Osteoblast (primary cell): ENCODE measurements around the gene NEK1. TPM values are rescaled to one million over a fixed set of nuclear protein-coding genes. Genes with fewer than 3 reads are reported as not detected.

Source experiments
- DNase-seq: peaks from one replicate; pipeline ENCODE4 v3.0.0; 2011; ENCODE audit warnings: low spot score, mixed read lengths; ENCODE audit not compliant: insufficient read length; ENCODE audit errors: missing footprints
- H2AFZ ChIP-seq: 2 replicates; pipeline ENCODE4 v1.6.0; 2011; ENCODE audit warnings: mild to moderate bottlenecking, low read length
- H3K27ac ChIP-seq: 2 replicates; pipeline ENCODE4 v1.5.1; 2011; ENCODE audit warnings: mild to moderate bottlenecking, low read depth, low read length, moderate library complexity
- H3K27me3 ChIP-seq: 2 replicates; pipeline ENCODE4 v1.6.0; 2012; ENCODE audit warnings: mild to moderate bottlenecking, control low read depth, inconsistent platforms, low read length, moderate library complexity; ENCODE audit not compliant: insufficient read depth
- H3K36me3 ChIP-seq: 2 replicates; pipeline ENCODE4 v1.5.1; 2011; ENCODE audit warnings: mild to moderate bottlenecking, low read length, control low read depth, moderate library complexity; ENCODE audit not compliant: insufficient read depth
- H3K4me1 ChIP-seq: 2 replicates; pipeline ENCODE4 v1.5.1; 2011; ENCODE audit warnings: mild to moderate bottlenecking, low read length, control low read depth, moderate library complexity; ENCODE audit not compliant: insufficient read depth
- H3K4me2 ChIP-seq: 2 replicates; pipeline ENCODE4 v1.6.0; 2011; ENCODE audit warnings: mild to moderate bottlenecking, low read length; ENCODE audit not compliant: insufficient read depth
- H3K4me3 ChIP-seq: fragments of 200-600 bp; sonication (generic); 3 replicates; pipeline ENCODE4 v1.5.1; 2012; ENCODE audit warnings: mild to moderate bottlenecking, low read length, inconsistent platforms; ENCODE audit not compliant: insufficient read depth
- H3K79me2 ChIP-seq: 2 replicates; pipeline ENCODE4 v1.6.0; 2012; ENCODE audit warnings: mild to moderate bottlenecking, low read length, control low read depth, inconsistent platforms; ENCODE audit not compliant: insufficient read depth
- H3K9me3 ChIP-seq: 2 replicates; pipeline ENCODE4 v1.5.1; 2011; ENCODE audit warnings: low read depth, low read length, control low read depth
- H4K20me1 ChIP-seq: 2 replicates; pipeline ENCODE4 v1.6.0; 2012; ENCODE audit warnings: mild to moderate bottlenecking, low read length, control low read depth; ENCODE audit not compliant: insufficient read depth
- CTCF ChIP-seq: IDR thresholded peaks from 2 replicates; pipeline ENCODE4 v1.5.1; 2011; ENCODE audit warnings: mild to moderate bottlenecking, low read depth, low read length, moderate library complexity; ENCODE audit errors: extremely low read depth
- total RNA-seq: library from RNA; depleted of rRNA; stranded (reverse); fragments of >200 nt; gene quantifications from 2 replicates; pipeline ENCODE4 v1.2.3, GENCODE V29; 2012

NEK1 gene
- total RNA-seq, 1 donor: 9.8 TPM

GRCh38 chr4:169446824-169447223, 165.6 kb downstream of the NEK1 start:
- Histone ChIP-seq H4K20me1 (no peaks in the 10 kb centered on the region), H3K36me3 (no peaks in the 10 kb centered on the region), H3K27me3 (no peaks in the 10 kb centered on the region), H3K4me2 (no peak overlapping the region), H2AFZ (no peak overlapping the region), H3K9me3 (no peaks in the 10 kb centered on the region), H3K27ac (no peak overlapping the region), H3K79me2 (peaks cover 4% of the 10 kb centered on the region), H3K4me1 (no peaks in the 10 kb centered on the region), H3K4me3 (no peak overlapping the region)
- no peak for TF ChIP-seq CTCF
- no peak for DNase-seq

- Histone ChIP-seq H3K27ac (no peak overlapping the region), H3K4me2 (no peak overlapping the region)
- no peak for DNase-seq
Observed at GRCh38 chr4:169443748-169444147, 168.6 kb downstream of the NEK1 start.

GRCh38 chr4:169440446-169440845, 171.9 kb downstream of the NEK1 start:
- no peak overlapping the region for H3K27ac ChIP-seq
- no peaks in the 10 kb centered on the region for H3K36me3 ChIP-seq
- no peak for DNase-seq
- peaks cover 10% of the 10 kb centered on the region for H3K79me2 ChIP-seq
- H3K27me3 ChIP-seq: no peaks in the 10 kb centered on the region
- no peaks in the 10 kb centered on the region for H4K20me1 ChIP-seq
- no peak overlapping the region for H3K4me3 ChIP-seq
- no peaks in the 10 kb centered on the region for H3K9me3 ChIP-seq
- H3K4me1 ChIP-seq: no peaks in the 10 kb centered on the region
- TF ChIP-seq CTCF: no peak
- no peak overlapping the region for H3K4me2 ChIP-seq
- no peak overlapping the region for H2AFZ ChIP-seq

More at GRCh38 chr4:169443748-169444147, 168.6 kb downstream of the NEK1 start:
- H4K20me1 ChIP-seq: no peaks in the 10 kb centered on the region
- H3K4me3 ChIP-seq: no peak overlapping the region
- no peaks in the 10 kb centered on the region for H3K4me1 ChIP-seq
- H3K79me2 ChIP-seq: peaks cover 10% of the 10 kb centered on the region
- H3K9me3 ChIP-seq: no peaks in the 10 kb centered on the region
- no peak overlapping the region for H2AFZ ChIP-seq
- TF ChIP-seq CTCF: no peak
- H3K27me3 ChIP-seq: no peaks in the 10 kb centered on the region
- H3K36me3 ChIP-seq: no peaks in the 10 kb centered on the region

GRCh38 chr4:169439244-169439643, 173.1 kb downstream of the NEK1 start:
- peaks cover 10% of the 10 kb centered on the region for H3K79me2 ChIP-seq
- peak; percentile 66 for DNase-seq
- no peak overlapping the region for H3K27ac ChIP-seq
- no peaks in the 10 kb centered on the region for H3K4me1 ChIP-seq
- H3K9me3 ChIP-seq: no peaks in the 10 kb centered on the region
- H2AFZ ChIP-seq: no peak overlapping the region
- no peak for TF ChIP-seq CTCF
- H4K20me1 ChIP-seq: no peaks in the 10 kb centered on the region
- H3K4me2 ChIP-seq: no peak overlapping the region
- no peaks in the 10 kb centered on the region for H3K36me3 ChIP-seq
- no peaks in the 10 kb centered on the region for H3K27me3 ChIP-seq
- no peak overlapping the region for H3K4me3 ChIP-seq
